Brain pericyte (primary cell): ENCODE results near the gene ARSG.
"Not testable (repeated sequence)": the region's sequence is repeated elsewhere in the genome, so short reads cannot be mapped to it uniquely, and the experiment has no call there.

Experiments used
- DNase-seq: peaks from one replicate; pipeline ENCODE4 v3.0.0-alpha.2; 2012; ENCODE audit warnings: low read depth, low spot score

The ARSG gene

GRCh38 chr17:68376178-68376577, 84.9 kb downstream of the ARSG start:
- not testable (repeated sequence) for DNase-seq

GRCh38 chr17:68377771-68378267, 86.5 kb downstream of the ARSG start:
- no peak for DNase-seq

- DNase-seq: peak; percentile 99
Measured at GRCh38 chr17:68378268-68379176, 87.2 kb downstream of the ARSG start.

- no peak for DNase-seq
Measured at GRCh38 chr17:68379177-68379510, 87.8 kb downstream of the ARSG start.

GRCh38 chr17:68379692-68380677, 88.7 kb downstream of the ARSG start:
- DNase-seq: no peak

- peak; percentile 65 for DNase-seq
Measured at GRCh38 chr17:68381076-68381900, 90.0 kb downstream of the ARSG start.

GRCh38 chr17:68382582-68383085, 91.3 kb downstream of the ARSG start:
- DNase-seq: no peak

- DNase-seq: no peak
Measured at GRCh38 chr17:68383120-68383442, 91.8 kb downstream of the ARSG start.

GRCh38 chr17:68383443-68384321, 92.4 kb downstream of the ARSG start:
- DNase-seq: peak; percentile 40

GRCh38 chr17:68384471-68384870, 93.2 kb downstream of the ARSG start:
- DNase-seq: no peak

- no peak for DNase-seq
Measured at GRCh38 chr17:68384941-68385340, 93.6 kb downstream of the ARSG start.

GRCh38 chr17:68385490-68386215, 94.4 kb downstream of the ARSG start:
- DNase-seq: no peak

GRCh38 chr17:68387435-68388218, 96.3 kb downstream of the ARSG start:
- DNase-seq: no peak

GRCh38 chr17:68389041-68389440, 97.7 kb downstream of the ARSG start:
- no peak for DNase-seq

GRCh38 chr17:68390888-68391545, 99.7 kb downstream of the ARSG start:
- no peak for DNase-seq

- DNase-seq: no peak
Measured at GRCh38 chr17:68391561-68392268, 100.4 kb downstream of the ARSG start.

GRCh38 chr17:68394608-68395331, 103.5 kb downstream of the ARSG start:
- DNase-seq: no peak
